H9 (cell line): ENCODE data around the gene HIGD2B. TPM values are rescaled to one million over a fixed set of nuclear protein-coding genes. Genes with fewer than 3 reads are reported as not detected.

Experiments used
- DNase-seq: peaks from one replicate; pipeline ENCODE4 v3.0.0-alpha.2; 2017
- H2AFZ ChIP-seq: one replicate; pipeline ENCODE4 v1.6.1; 2013; ENCODE audit warnings: mild to moderate bottlenecking, low read length, control low read depth, moderate library complexity
- H2AK5ac ChIP-seq: 2 replicates; pipeline ENCODE4 v1.6.1; 2013; ENCODE audit warnings: low read length, control low read depth, mixed read lengths; ENCODE audit not compliant: insufficient read length
- H2BK120ac ChIP-seq: one replicate; pipeline ENCODE4 v1.6.1; 2013; ENCODE audit warnings: low read depth, mild to moderate bottlenecking, low read length, control low read depth, inconsistent platforms; ENCODE audit not compliant: poor library complexity, severe bottlenecking
- H2BK12ac ChIP-seq: 2 replicates; pipeline ENCODE4 v1.6.1; 2013; ENCODE audit warnings: low read length, control low read depth, mixed read lengths, low read depth; ENCODE audit not compliant: insufficient read length
- H2BK15ac ChIP-seq: 2 replicates; pipeline ENCODE4 v1.6.1; 2013; ENCODE audit warnings: low read depth, low read length, control low read depth
- H2BK20ac ChIP-seq: one replicate; pipeline ENCODE4 v1.6.1; 2013; ENCODE audit warnings: low read depth, mild to moderate bottlenecking, low read length, control low read depth, inconsistent platforms; ENCODE audit not compliant: poor library complexity, severe bottlenecking
- H2BK5ac ChIP-seq: 2 replicates; pipeline ENCODE4 v1.6.1; 2013; ENCODE audit warnings: low read length, control low read depth, mixed read lengths; ENCODE audit not compliant: insufficient read length
- H3K14ac ChIP-seq: 2 replicates; pipeline ENCODE4 v1.6.1; 2013; ENCODE audit warnings: low read length, control low read depth; ENCODE audit not compliant: insufficient read depth
- H3K18ac ChIP-seq: 2 replicates; pipeline ENCODE4 v1.6.1; 2013; ENCODE audit warnings: low read depth, mild to moderate bottlenecking, mixed read lengths, low read length, control low read depth; ENCODE audit not compliant: insufficient read length
- H3K23ac ChIP-seq: 2 replicates; pipeline ENCODE4 v1.6.1; 2013; ENCODE audit warnings: low read length, control low read depth, mixed read lengths, low read depth; ENCODE audit not compliant: insufficient read length
- H3K23me2 ChIP-seq: 2 replicates; pipeline ENCODE4 v1.6.1; 2013; ENCODE audit warnings: low read depth, mild to moderate bottlenecking, mixed read lengths, low read length, control low read depth; ENCODE audit not compliant: insufficient read length, poor library complexity, severe bottlenecking
- H3K27ac ChIP-seq: 2 replicates; pipeline ENCODE4 v1.5.1; 2013; ENCODE audit warnings: low read length, control low read depth, mixed read lengths, low read depth; ENCODE audit not compliant: insufficient read length
- H3K27me3 ChIP-seq: 2 replicates; pipeline ENCODE4 v1.6.1; 2013; ENCODE audit warnings: low read length, control low read depth, inconsistent platforms; ENCODE audit not compliant: insufficient read depth
- H3K4ac ChIP-seq: 2 replicates; pipeline ENCODE4 v1.6.1; 2013; ENCODE audit warnings: low read depth, mild to moderate bottlenecking, control low read depth, inconsistent platforms, low read length, moderate library complexity
- H3K4me1 ChIP-seq: 2 replicates; pipeline ENCODE4 v1.6.1; 2013; ENCODE audit warnings: low read length, control low read depth, inconsistent platforms; ENCODE audit not compliant: insufficient read depth
- H3K4me2 ChIP-seq: 2 replicates; pipeline ENCODE4 v1.6.1; 2013; ENCODE audit warnings: low read length, control low read depth, mixed read lengths; ENCODE audit not compliant: insufficient read length, insufficient read depth
- H3K56ac ChIP-seq: 2 replicates; pipeline ENCODE4 v1.6.1; 2013; ENCODE audit warnings: low read depth, mild to moderate bottlenecking, mixed read lengths, low read length, control low read depth; ENCODE audit not compliant: insufficient read length
- H3K79me1 ChIP-seq: 2 replicates; pipeline ENCODE4 v1.6.1; 2013; ENCODE audit warnings: low read depth, mild to moderate bottlenecking, moderate library complexity, low read length, control low read depth, inconsistent platforms; ENCODE audit not compliant: insufficient read depth, poor library complexity, severe bottlenecking
- H3K79me2 ChIP-seq: 2 replicates; pipeline ENCODE4 v1.6.1; 2013; ENCODE audit warnings: low read length, control low read depth, inconsistent platforms; ENCODE audit not compliant: insufficient read depth
- H3K9ac ChIP-seq: 2 replicates; pipeline ENCODE4 v1.6.1; 2013; ENCODE audit warnings: low read length, control low read depth, mixed read lengths; ENCODE audit not compliant: insufficient read length; ENCODE audit errors: extremely low read depth
- H3K9me3 ChIP-seq: one replicate; pipeline ENCODE4 v1.6.1; 2013; ENCODE audit warnings: low read depth, low read length, inconsistent platforms; ENCODE audit not compliant: control insufficient read depth
- H3T11ph ChIP-seq: one replicate; pipeline ENCODE4 v1.6.1; 2013; ENCODE audit warnings: mild to moderate bottlenecking, low read length, control low read depth, inconsistent platforms
- H4K20me1 ChIP-seq: one replicate; pipeline ENCODE4 v1.6.1; 2013; ENCODE audit not compliant: control insufficient read depth, insufficient read length, insufficient read depth
- H4K5ac ChIP-seq: 2 replicates; pipeline ENCODE4 v1.6.1; 2013; ENCODE audit warnings: low read depth, mild to moderate bottlenecking, mixed read lengths, low read length, control low read depth; ENCODE audit not compliant: insufficient read length
- H4K8ac ChIP-seq: replicated peaks from 2 replicates; pipeline ENCODE4 v1.6.1; 2013; ENCODE audit warnings: low read length, control low read depth, mixed read lengths, low read depth; ENCODE audit not compliant: insufficient read length
- H4K91ac ChIP-seq: 2 replicates; pipeline ENCODE4 v1.6.1; 2013; ENCODE audit warnings: low read depth, mild to moderate bottlenecking, moderate library complexity, mixed read lengths, low read length, control low read depth; ENCODE audit not compliant: insufficient read length
- H3K27ac Mint-ChIP-seq, 3 experiments: 2 replicates in 2 of 3; 3 replicates in 1 of 3; pipeline ENCODE4 v1.8.0; 2020 to 2021; ENCODE audit warnings: mixed read lengths in 3 of 3, mild to moderate bottlenecking in 1 of 3, moderate library complexity in 1 of 3
- H3K27me3 Mint-ChIP-seq: 2 replicates; pipeline ENCODE4 v1.8.0; 2021; ENCODE audit warnings: low read depth, mild to moderate bottlenecking, moderate library complexity, mixed read lengths
- H3K36me3 Mint-ChIP-seq, 3 experiments: 2 replicates in 2 of 3; 3 replicates in 1 of 3; pipeline ENCODE4 v1.8.0; 2020 to 2021; ENCODE audit warnings: low read depth in 3 of 3, mixed read lengths in 3 of 3; ENCODE audit not compliant: insufficient read depth in 1 of 3
- H3K4me1 Mint-ChIP-seq, 2 experiments: 2 replicates each; pipeline ENCODE4 v1.8.0; 2020; ENCODE audit warnings: mixed read lengths in 2 of 2
- H3K4me3 Mint-ChIP-seq, 2 experiments: 2 replicates in 1 of 2; 3 replicates in 1 of 2; pipeline ENCODE4 v1.8.0; 2020 to 2021; ENCODE audit warnings: mild to moderate bottlenecking in 2 of 2, mixed read lengths in 2 of 2, moderate library complexity in 1 of 2
- H3K9me3 Mint-ChIP-seq, 2 experiments: 2 replicates in 1 of 2; 3 replicates in 1 of 2; pipeline ENCODE4 v1.8.0; 2020; ENCODE audit warnings: mild to moderate bottlenecking in 2 of 2, mixed read lengths in 2 of 2, moderate library complexity in 1 of 2
- CTCF ChIP-seq: fragments of 200-600 bp; sonication (generic); conservative IDR thresholded peaks from 3 replicates; pipeline ENCODE4 v1.8.0; 2021; ENCODE audit warnings: antibody characterized with exemption, mild to moderate bottlenecking
- WGBS: extraction: QIAGEN DNeasy Blood & Tissue Kit; methylation state at CpG from one replicate; pipeline ENCODE4 v1.1.7; 2013; ENCODE audit warnings: missing lambda C conversion rate, low lambda C conversion rate, mixed read lengths; ENCODE audit not compliant: insufficient read length; ENCODE audit errors: extremely low coverage; 5-methylcytosine and 5-hydroxymethylcytosine counted together
- total RNA-seq: library from RNA; stranded (reverse); gene quantifications from 2 replicates; pipeline ENCODE4 v1.2.1, GENCODE V29; 2021

Gene HIGD2B
- total RNA-seq, 1 experiment from 2014 or later, result not detected

GRCh38 chr15:72733941-72734738, 48.2 kb upstream of the HIGD2B start:
- no peak overlapping the region for H2AFZ ChIP-seq
- no peak overlapping the region for H3K9ac ChIP-seq
- no peak for DNase-seq
- H3K79me1 ChIP-seq, result no peaks in the 10 kb centered on the region
- H4K8ac ChIP-seq, result no peak overlapping the region
- no peak overlapping the region for H3K27ac ChIP-seq
- no peaks in the 10 kb centered on the region for H3K4me1 Mint-ChIP-seq
- H3T11ph ChIP-seq, result no peak overlapping the region
- 0 out of 7 replicates have a peak overlapping the region, but pooled peaks of 1 of the 3 experiments have one; percentile 15 for H3K27ac Mint-ChIP-seq
- no peaks in the 10 kb centered on the region for H3K9me3 ChIP-seq
- no peaks in the 10 kb centered on the region for H4K20me1 ChIP-seq
- H2BK120ac ChIP-seq, result no peak overlapping the region
- no peak overlapping the region for H3K4me3 Mint-ChIP-seq
- no peak overlapping the region for H2BK20ac ChIP-seq
- H3K23ac ChIP-seq, result no peak overlapping the region
- H4K5ac ChIP-seq, result no peak overlapping the region
- no peak overlapping the region for H2AK5ac ChIP-seq
- WGBS, result no CpG with 5 or more reads among the region's 2 CpGs
- H3K56ac ChIP-seq, result no peak overlapping the region
- no peaks in the 10 kb centered on the region for H3K27me3 ChIP-seq
- H3K27me3 Mint-ChIP-seq, result no peaks in the 10 kb centered on the region
- no peak for TF ChIP-seq CTCF
- H3K14ac ChIP-seq, result no peak overlapping the region
- H2BK15ac ChIP-seq, result no peak overlapping the region
- no peak overlapping the region for H3K18ac ChIP-seq
- no peak overlapping the region for H2BK5ac ChIP-seq
- H3K79me2 ChIP-seq, result no peaks in the 10 kb centered on the region
- no peaks in the 10 kb centered on the region for H3K23me2 ChIP-seq
- H3K4me2 ChIP-seq, result no peak overlapping the region
- no peaks in the 10 kb centered on the region for H3K9me3 Mint-ChIP-seq
- H2BK12ac ChIP-seq, result no peak overlapping the region
- no peak overlapping the region for H4K91ac ChIP-seq
- no peak overlapping the region for H3K4ac ChIP-seq
- H3K36me3 Mint-ChIP-seq, result peaks cover 23 to 55% (median 44%) of the 10 kb centered on the region in 3 experiments; a peak in 6 of 7 replicates
- H3K4me1 ChIP-seq, result no peaks in the 10 kb centered on the region
